WERI-Rb-1 (cell line): ENCODE results near the gene PTPRM.

Experiments used
- DNase-seq: peaks from one replicate; pipeline ENCODE4 v3.0.0-alpha.2; 2020
- H3K27ac ChIP-seq: fragments of 250-450 bp; sonication (Bioruptor Pico); 2 replicates; pipeline ENCODE4 v1.5.1; 2020; ENCODE audit warnings: mild to moderate bottlenecking, moderate library complexity
- H3K27me3 ChIP-seq: fragments of 250-450 bp; sonication (Bioruptor Pico); 2 replicates; pipeline ENCODE4 v1.5.1; 2021; ENCODE audit warnings: mild to moderate bottlenecking, low read depth, moderate library complexity; ENCODE audit not compliant: insufficient read depth, severe bottlenecking
- H3K36me3 ChIP-seq: fragments of 250-450 bp; sonication (Bioruptor Pico); 2 replicates; pipeline ENCODE4 v1.5.1; 2020; ENCODE audit warnings: mild to moderate bottlenecking, moderate library complexity
- H3K4me3 ChIP-seq: 2 replicates; pipeline ENCODE4 v1.5.1; 2011; ENCODE audit warnings: low read depth, mild to moderate bottlenecking, control low read depth, low read length
- H3K9me3 ChIP-seq: fragments of 250-450 bp; sonication (Bioruptor Pico); 2 replicates; pipeline ENCODE4 v1.5.1; 2021; ENCODE audit warnings: mild to moderate bottlenecking, moderate library complexity; ENCODE audit not compliant: severe bottlenecking
- CTCF ChIP-seq: IDR thresholded peaks from 2 replicates; pipeline ENCODE4 v1.5.1; 2011; ENCODE audit warnings: low read depth, mild to moderate bottlenecking, control low read depth, inconsistent platforms, low read length

The PTPRM gene

GRCh38 chr18:8379187-8379941 lies 812.2 kb downstream of the PTPRM start:
- H3K9me3 ChIP-seq: no peaks in the 10 kb centered on the region
- no peaks in the 10 kb centered on the region for H3K36me3 ChIP-seq
- no peak for DNase-seq
- H3K27ac ChIP-seq: no peak overlapping the region
- no peak overlapping the region for H3K4me3 ChIP-seq
- no peaks in the 10 kb centered on the region for H3K27me3 ChIP-seq
- TF ChIP-seq CTCF: no peak

- H3K27me3 ChIP-seq: no peaks in the 10 kb centered on the region
- H3K27ac ChIP-seq: no peak overlapping the region
- TF ChIP-seq CTCF: no peak
- H3K36me3 ChIP-seq: no peaks in the 10 kb centered on the region
- no peak for DNase-seq
- no peak overlapping the region for H3K4me3 ChIP-seq
- H3K9me3 ChIP-seq: no peaks in the 10 kb centered on the region
These were observed 812.9 kb downstream of the PTPRM start for GRCh38 chr18:8380006-8380405.

GRCh38 chr18:8380926-8381325 lies 813.8 kb downstream of the PTPRM start:
- Histone ChIP-seq H3K4me3 (no peak overlapping the region), H3K27ac (no peak overlapping the region), H3K36me3 (no peaks in the 10 kb centered on the region), H3K9me3 (no peaks in the 10 kb centered on the region), H3K27me3 (no peaks in the 10 kb centered on the region)
- no peak for TF ChIP-seq CTCF
- DNase-seq: no peak

GRCh38 chr18:8381821-8382459 lies 814.8 kb downstream of the PTPRM start:
- H3K9me3 ChIP-seq: no peaks in the 10 kb centered on the region
- H3K36me3 ChIP-seq: no peaks in the 10 kb centered on the region
- no peaks in the 10 kb centered on the region for H3K27me3 ChIP-seq
- no peak overlapping the region for H3K4me3 ChIP-seq
- DNase-seq: no peak
- TF ChIP-seq CTCF: no peak
- H3K27ac ChIP-seq: no peak overlapping the region

- no peaks in the 10 kb centered on the region for H3K27me3 ChIP-seq
- no peak overlapping the region for H3K4me3 ChIP-seq
- no peak overlapping the region for H3K27ac ChIP-seq
- TF ChIP-seq CTCF: no peak
- no peak for DNase-seq
- no peaks in the 10 kb centered on the region for H3K36me3 ChIP-seq
- no peaks in the 10 kb centered on the region for H3K9me3 ChIP-seq
These were observed 818.3 kb downstream of the PTPRM start for GRCh38 chr18:8385400-8385799.
